ENCODE measurements around the gene VSX1. TPM values are rescaled to one million over a fixed set of nuclear protein-coding genes. Genes with fewer than 3 reads are reported as not detected.
A peak's percentile ranks its signal among the peaks of the same experiment; 100 is the strongest.

The VSX1 gene
- total and polyA plus RNA-seq, 2 donors (not counting 1 experiment from before 2014, with no cell fraction given), result not detected

GRCh38 chr20:25053255-25054031 is 28.5 kb downstream of the VSX1 start:
- peak overlapping the region; percentile 97 for H3K27ac Mint-ChIP-seq
- peak overlapping the region in 4 of 5 experiments; percentile 8 to 61 (median 30) for H3K4me3 ChIP-seq (ENCODE audit: control extremely low read depth in 1 of 5, extremely low read depth in 1 of 5, insufficient read depth in 1 of 5, low read depth in 2 of 5, low read length in 4 of 5)
- no peaks in the 10 kb centered on the region for H3K9me3 ChIP-seq (ENCODE audit: control extremely low read depth in 1 of 3, control insufficient read depth in 2 of 3, insufficient read depth in 1 of 3, low read length in 2 of 3)
- peaks cover 75% of the 10 kb centered on the region for H4K20me1 ChIP-seq (ENCODE audit: control insufficient read depth, insufficient read depth, low read length, poor library complexity, severe bottlenecking)
- H3K4me2 ChIP-seq (replicated peaks; ENCODE audit: low read depth, low read length, poor library complexity, severe bottlenecking), result peak overlapping the region; percentile 79
- peaks cover 68 to 77% of the 10 kb centered on the region in 2 donors for H3K4me1 ChIP-seq (ENCODE audit: control insufficient read depth in 2 of 2, insufficient read depth in 2 of 2, low read length in 2 of 2)
- no peak for TF ChIP-seq EZH2 (IDR thresholded peaks at IDR 0.05; ENCODE audit: borderline replicate concordance, insufficient read depth, low read depth, low read length, poor library complexity, severe bottlenecking)
- TF ChIP-seq CTCF (IDR thresholded peaks at IDR 0.05), result no peak
- peaks cover 0 to 26% of the 10 kb centered on the region in 2 experiments for H3K36me3 ChIP-seq (replicated peaks in 1 of 2; ENCODE audit: control extremely low read depth in 1 of 2, control insufficient read depth in 1 of 2, extremely low read depth in 1 of 2, insufficient read depth in 2 of 2, low read length in 1 of 2)
- H3K27me3 ChIP-seq (replicated peaks in 1 of 4; ENCODE audit: control extremely low read depth in 1 of 4, control insufficient read depth in 3 of 4, insufficient read depth in 4 of 4, low read length in 3 of 4), result no peaks in the 10 kb centered on the region
- intact Hi-C loops (cut with micrococcal nuclease), result no loop called here
- WGBS (ENCODE audit: insufficient coverage), result 38% methylated on average over 9 of the region's 11 CpGs
- H3K9me3 Mint-ChIP-seq (ENCODE audit: insufficient read depth), result no peaks in the 10 kb centered on the region
- ATAC-seq (ENCODE audit: low read depth) (no peak), DNase-seq (peak; percentile 36)
- no peaks in the 10 kb centered on the region for H3K27me3 Mint-ChIP-seq
- H3K4me3 Mint-ChIP-seq, result peak overlapping the region; percentile 79
- peaks cover 86% of the 10 kb centered on the region for H3K79me2 ChIP-seq (ENCODE audit: control insufficient read depth, insufficient read depth, low read length)
- peaks cover 85% of the 10 kb centered on the region for H3K4me1 Mint-ChIP-seq
- ChIA-PET POLR2A (no interaction called here), CTCF (interaction anchor here (0.8 to 4.0 kb wide), 7 partner anchors 9 to 58 kb away, joined by 3 to 23 read pairs (median 4); no protein-coding TSS in a partner anchor)
- no peak overlapping the region for H2AFZ ChIP-seq (ENCODE audit: insufficient read depth, low read depth, low read length, poor library complexity, severe bottlenecking)
- H3K9ac ChIP-seq (ENCODE audit: low read length), result peak overlapping the region; percentile 64
- peak overlapping the region; percentile 65 to 93 for H3K27ac ChIP-seq (ENCODE audit: low read length in 2 of 2)

Measured in B cell (primary cell).